SKM-1 treated with dmso at 0.1 percent for 144 hours (cell line): ENCODE results near the gene CELA3B.
"Not testable (repeated sequence)": the region's sequence is repeated elsewhere in the genome, so short reads cannot be mapped to it uniquely, and the experiment has no call there.

ENCODE experiments used
- DNase-seq: peaks from one replicate; lab custom pipeline; 2025; ENCODE audit not compliant: unreplicated experiment; lab: John Stamatoyannopoulos, UW

The CELA3B gene

DNA sequence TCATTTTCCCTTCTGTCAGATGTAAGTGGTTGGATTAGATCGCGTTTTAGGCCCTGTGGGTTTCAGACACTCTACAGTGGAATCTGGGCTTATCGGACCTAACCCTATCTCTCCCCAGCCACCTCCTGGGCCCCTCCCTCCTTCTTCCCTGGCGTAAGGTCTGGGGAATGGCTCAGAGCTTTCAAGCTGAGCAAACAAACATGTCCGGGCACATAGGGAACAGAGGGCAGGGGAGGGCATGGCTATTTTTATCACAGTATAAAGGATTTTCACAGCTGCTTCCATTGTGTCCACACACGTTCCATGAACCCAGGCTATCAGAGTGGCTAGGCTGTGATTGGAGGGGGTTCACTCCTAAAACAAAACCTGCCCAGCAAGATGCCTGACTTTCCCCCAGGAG lies 2.1 kb upstream of the CELA3B start:
- DNase-seq, result not testable (repeated sequence)

DNA sequence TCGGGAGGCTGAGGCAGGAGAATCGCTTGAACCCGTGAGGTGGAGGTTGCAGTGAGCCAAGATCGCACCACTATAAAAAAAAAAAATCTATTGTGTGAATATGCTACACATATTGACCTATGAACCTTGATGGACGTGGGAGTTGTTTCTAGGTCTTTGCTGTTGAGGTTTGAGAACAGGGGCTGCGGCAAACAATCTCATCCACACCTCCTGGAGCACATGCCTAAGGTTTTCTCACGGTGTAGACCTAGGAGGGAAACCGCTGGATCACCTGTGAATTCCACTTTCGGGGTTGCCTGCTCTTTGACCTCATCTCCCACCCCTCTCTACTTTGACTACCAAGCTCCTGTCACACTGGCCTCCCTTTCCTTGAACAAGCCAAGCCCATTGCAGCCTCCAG lies 1.5 kb upstream of the CELA3B start:
- DNase-seq, result not testable (repeated sequence)

GRCh38 chr1:21978209-21978608 lies 1.4 kb downstream of the CELA3B start:
- DNase-seq, result not testable (repeated sequence)

DNA sequence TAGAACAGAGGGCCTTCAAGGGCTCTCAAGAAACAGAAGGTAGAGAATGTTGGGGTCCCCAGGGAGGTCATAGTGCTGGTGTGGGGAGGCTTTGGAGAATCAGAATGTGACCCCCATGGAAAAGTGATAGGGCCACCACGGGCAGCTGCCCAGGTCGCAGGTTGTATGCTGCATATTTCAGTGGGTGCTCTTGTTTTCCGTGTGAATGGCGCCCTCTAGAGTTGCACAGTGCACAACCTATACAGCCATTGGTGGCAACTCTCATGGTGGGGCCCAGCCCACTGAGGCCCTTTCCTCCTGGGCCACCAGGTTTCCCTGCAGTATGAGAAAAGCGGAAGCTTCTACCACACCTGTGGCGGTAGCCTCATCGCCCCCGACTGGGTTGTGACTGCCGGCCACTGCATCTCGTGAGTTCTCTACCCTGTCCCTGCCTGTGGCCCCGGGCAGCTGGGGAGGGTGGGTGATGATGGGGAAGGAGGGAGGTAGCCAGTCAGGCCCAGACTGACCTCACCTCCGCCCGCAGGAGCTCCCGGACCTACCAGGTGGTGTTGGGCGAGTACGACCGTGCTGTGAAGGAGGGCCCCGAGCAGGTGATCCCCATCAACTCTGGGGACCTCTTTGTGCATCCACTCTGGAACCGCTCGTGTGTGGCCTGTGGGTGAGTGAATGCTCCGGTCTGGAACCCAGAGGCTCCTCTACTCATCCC lies 3.8 kb downstream of the CELA3B start:
- DNase-seq, result peak; percentile 22

- not testable (repeated sequence) for DNase-seq
These were observed 4.4 kb downstream of the CELA3B start for GRCh38 chr1:21981253-21981652.

DNA sequence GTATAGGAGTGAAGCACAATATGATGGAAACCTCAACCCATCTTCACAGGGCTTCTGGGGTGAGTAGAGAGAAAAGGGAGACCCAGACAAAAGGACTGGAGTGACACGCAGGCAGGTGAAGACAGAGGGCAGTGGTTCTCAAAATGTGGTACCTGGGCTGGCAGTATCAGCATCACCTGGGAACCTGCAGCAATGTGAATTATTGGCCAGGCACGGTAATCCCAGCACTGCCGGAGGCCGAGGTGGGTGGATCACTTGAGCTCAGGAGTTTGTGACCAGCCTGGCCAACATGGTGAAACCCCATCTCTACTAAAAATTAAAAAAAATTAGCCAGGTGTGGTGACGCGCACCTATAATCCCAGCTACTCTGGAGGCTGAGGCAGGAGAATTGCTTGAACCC lies 5.3 kb downstream of the CELA3B start:
- not testable (repeated sequence) for DNase-seq

DNA sequence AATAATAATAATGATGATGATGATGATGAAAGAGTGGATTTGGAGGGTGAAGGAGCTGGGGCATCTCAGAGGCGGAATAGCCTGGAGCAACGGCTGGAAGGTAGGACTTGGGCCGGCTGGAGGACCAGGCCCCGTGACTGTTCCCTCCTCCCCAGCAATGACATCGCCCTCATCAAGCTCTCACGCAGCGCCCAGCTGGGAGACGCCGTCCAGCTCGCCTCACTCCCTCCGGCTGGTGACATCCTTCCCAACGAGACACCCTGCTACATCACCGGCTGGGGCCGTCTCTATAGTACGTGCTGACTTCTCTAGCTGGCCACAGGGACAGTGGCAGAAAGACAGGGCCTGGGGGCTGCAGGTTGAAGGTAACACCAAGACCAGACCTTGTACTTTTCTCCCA lies 6.7 kb downstream of the CELA3B start:
- DNase-seq, result not testable (repeated sequence)

DNA sequence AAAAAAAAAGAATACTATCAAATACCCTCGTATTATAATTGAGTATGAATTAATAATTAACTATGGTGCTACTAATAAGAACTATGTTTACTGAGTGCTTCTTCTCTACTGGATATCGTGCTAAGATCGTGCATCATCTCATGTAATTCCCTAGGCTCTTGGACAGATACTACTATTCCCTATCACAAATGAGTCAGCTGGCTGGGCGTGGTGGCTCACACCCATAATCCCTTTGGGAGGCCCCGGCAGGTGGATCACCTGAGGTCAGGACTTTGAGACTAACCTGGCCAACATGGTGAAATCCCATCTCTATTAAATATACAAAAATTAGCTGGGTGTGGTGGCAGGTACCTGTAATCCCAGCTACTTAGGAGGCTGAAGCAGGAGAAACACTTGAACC lies 9.1 kb downstream of the CELA3B start:
- not testable (repeated sequence) for DNase-seq

GRCh38 chr1:21986386-21986785 lies 9.6 kb downstream of the CELA3B start:
- DNase-seq, result not testable (repeated sequence)

GRCh38 chr1:21989672-21990393 lies 13.0 kb downstream of the CELA3B start:
- not testable (repeated sequence) for DNase-seq

GRCh38 chr1:21992186-21992585 lies 15.4 kb downstream of the CELA3B start:
- not testable (repeated sequence) for DNase-seq

- not testable (repeated sequence) for DNase-seq
These were observed 17.9 kb downstream of the CELA3B start for GRCh38 chr1:21994716-21995115.

DNA sequence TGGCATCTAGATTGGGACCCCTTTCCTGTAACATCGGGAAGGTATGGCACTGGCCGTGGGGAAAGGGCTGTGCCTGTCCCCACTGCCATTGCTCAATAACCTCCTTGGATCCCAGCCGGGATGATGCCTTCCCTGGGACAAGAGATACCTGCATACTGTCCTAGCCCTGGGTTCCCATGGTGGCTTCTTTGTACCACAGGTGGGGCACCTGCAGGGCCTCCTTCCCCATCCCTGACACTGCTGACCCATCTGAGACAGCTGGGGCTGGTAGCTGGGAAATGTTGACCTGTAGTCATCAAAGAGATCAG lies 19.8 kb downstream of the CELA3B start:
- not testable (repeated sequence) for DNase-seq

DNA sequence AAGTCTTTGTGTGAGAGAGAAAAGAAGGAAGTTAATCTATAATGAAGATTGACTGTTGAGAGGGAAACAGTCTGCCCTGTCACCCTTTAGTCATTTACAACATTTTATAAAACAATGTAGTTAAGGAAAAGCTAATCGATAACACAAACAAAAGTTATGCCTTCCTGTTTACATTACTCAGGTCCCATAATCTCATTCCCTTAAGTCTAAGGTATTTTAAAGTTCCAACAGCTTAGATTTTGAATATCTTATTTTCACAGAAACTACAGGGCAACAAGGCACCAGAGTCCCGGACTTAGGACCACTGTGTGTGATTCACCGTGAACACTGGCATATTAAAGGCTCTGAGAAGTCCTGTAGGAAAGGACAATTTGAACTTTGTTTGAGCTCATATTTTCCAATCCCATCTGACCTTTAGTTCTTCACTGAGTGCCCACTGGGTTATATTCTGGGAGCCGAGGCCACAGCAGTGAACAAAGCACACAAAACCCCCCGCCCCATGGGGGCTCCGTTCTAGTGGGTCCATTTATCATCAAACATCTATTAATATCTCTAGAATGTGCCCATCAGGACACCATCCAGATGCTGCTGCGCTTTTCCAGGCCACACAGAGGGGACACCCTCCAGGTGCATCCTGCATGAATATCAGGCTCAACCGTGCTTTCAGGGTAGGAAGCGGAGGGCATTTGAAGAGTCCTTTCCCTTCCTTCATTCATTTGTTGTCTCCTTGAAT lies 21.2 kb downstream of the CELA3B start:
- not testable (repeated sequence) for DNase-seq

- not testable (repeated sequence) for DNase-seq
These were observed 21.9 kb downstream of the CELA3B start for GRCh38 chr1:21998624-21999294.

DNA sequence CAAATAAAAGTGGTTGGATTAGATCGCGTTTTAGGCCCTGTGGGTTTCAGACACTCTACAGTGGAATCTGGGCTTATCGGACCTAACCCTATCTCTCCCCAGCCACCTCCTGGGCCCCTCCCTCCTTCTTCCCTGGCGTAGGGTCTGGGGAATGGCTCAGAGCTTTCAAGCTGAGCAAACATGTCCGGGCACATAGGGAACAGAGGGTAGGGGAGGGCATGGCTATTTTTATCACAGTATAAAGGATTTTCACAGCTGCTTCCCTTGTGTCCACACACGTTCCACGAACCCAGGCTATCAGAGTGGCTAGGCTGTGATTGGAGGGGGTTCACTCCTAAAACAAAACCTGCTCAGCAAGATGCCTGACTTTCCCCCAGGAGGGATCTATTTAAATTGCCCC lies 22.8 kb downstream of the CELA3B start:
- DNase-seq, result not testable (repeated sequence)

DNA sequence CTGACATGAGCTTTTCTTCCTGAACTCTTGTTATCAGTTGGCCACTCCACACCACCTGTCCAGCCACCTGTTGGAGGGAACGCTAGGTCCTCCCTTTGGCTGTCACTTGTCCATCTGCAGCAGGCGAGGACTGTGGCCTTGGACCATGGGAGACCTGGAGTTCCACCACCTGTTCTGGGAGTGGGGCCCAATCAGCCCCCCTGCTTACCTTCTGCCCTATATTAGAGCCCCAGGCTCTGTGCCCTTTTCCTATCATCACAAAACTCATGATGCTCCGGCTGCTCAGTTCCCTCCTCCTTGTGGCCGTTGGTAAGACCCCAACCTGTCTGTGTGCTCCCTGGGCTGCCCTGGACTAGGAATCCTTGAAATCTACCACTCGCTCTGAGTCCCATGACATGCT lies 24.6 kb downstream of the CELA3B start, which contains the start of gene CELA3A:
Gene CELA3A (plus strand): TSS at position 249 of the 400 bp plus-strand sequence. CDS start 18 bp downstream, at position 267.
- no peak for DNase-seq

- not testable (repeated sequence) for DNase-seq
These were observed 25.6 kb downstream of the CELA3B start for GRCh38 chr1:22002461-22002860.

GRCh38 chr1:22002875-22003274 lies 26.1 kb downstream of the CELA3B start:
- not testable (repeated sequence) for DNase-seq

DNA sequence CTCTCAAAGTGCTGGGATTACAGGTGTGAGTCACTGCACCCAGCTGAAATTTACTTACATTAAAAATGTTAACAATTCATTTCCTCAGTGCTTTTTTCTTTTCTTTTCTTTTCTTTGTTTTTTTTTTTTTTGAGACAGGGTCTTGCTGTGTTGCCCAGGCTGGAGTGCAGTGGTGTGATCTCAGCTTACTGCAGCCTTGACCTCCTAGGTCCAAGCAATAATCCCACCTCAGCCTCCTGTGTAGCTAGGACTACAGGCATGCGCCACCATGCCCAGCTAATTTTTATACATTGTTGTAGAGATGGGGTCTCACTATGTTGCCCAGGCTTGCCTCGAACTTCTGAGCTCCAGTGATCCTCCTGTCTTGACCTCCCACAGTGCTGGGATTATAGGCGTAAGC lies 27.1 kb downstream of the CELA3B start:
- not testable (repeated sequence) for DNase-seq
